NCI-H69 (cell line): Measurements from ENCODE around the gene CASP2.
"Not testable (repeated sequence)": the region's sequence is repeated elsewhere in the genome, so short reads cannot be mapped to it uniquely, and the experiment has no call there.

Source experiments
- DNase-seq: peaks from one replicate; lab custom pipeline; 2025; lab: John Stamatoyannopoulos, UW

CASP2 gene

GRCh38 chr7:143264196-143264568 lies 24.0 kb upstream of the CASP2 start:
- DNase-seq: not testable (repeated sequence)

- DNase-seq: no peak
Observed at GRCh38 chr7:143265017-143265693, 23.0 kb upstream of the CASP2 start.

GRCh38 chr7:143269251-143269650 lies 18.9 kb upstream of the CASP2 start:
- no peak for DNase-seq

GRCh38 chr7:143271240-143271639 lies 16.9 kb upstream of the CASP2 start:
- DNase-seq: no peak

- no peak for DNase-seq
Observed at GRCh38 chr7:143272871-143273270, 15.3 kb upstream of the CASP2 start.

GRCh38 chr7:143279186-143280098 lies 8.7 kb upstream of the CASP2 start:
- peak; percentile 17 for DNase-seq

GRCh38 chr7:143280160-143280559 lies 8.0 kb upstream of the CASP2 start:
- no peak for DNase-seq

GRCh38 chr7:143280566-143280965 lies 7.6 kb upstream of the CASP2 start:
- DNase-seq: no peak

GRCh38 chr7:143281529-143281928 lies 6.6 kb upstream of the CASP2 start:
- DNase-seq: no peak

- no peak for DNase-seq
Observed at GRCh38 chr7:143282124-143282523, 6.0 kb upstream of the CASP2 start.

GRCh38 chr7:143283381-143283780 lies 4.8 kb upstream of the CASP2 start:
- no peak for DNase-seq

GRCh38 chr7:143284591-143285469 lies 3.3 kb upstream of the CASP2 start, which contains the start of gene TMEM139:
Gene TMEM139 (plus strand): TSS chr7:143284958. CDS start chr7:143285958, 1,000 bp downstream.
- DNase-seq: peak; percentile 90

- DNase-seq: no peak
Observed at GRCh38 chr7:143285470-143285778, 2.7 kb upstream of the CASP2 start.

- no peak for DNase-seq
Observed at GRCh38 chr7:143285806-143286521, 2.2 kb upstream of the CASP2 start.

- DNase-seq: no peak
Observed at GRCh38 chr7:143286522-143286890, 1.6 kb upstream of the CASP2 start.

GRCh38 chr7:143287339-143287934 lies 714 bp upstream of the CASP2 start:
- DNase-seq: no peak

- peak; percentile 43 for DNase-seq
Observed at GRCh38 chr7:143288836-143289235, 685 bp downstream of the CASP2 start.

- DNase-seq: peak; percentile 27
Observed at GRCh38 chr7:143289421-143289820, 1.3 kb downstream of the CASP2 start.

- DNase-seq: not testable (repeated sequence)
Observed at GRCh38 chr7:143289888-143290287, 1.7 kb downstream of the CASP2 start.

GRCh38 chr7:143290293-143290692 lies 2.1 kb downstream of the CASP2 start:
- no peak for DNase-seq

GRCh38 chr7:143292876-143293275 lies 4.7 kb downstream of the CASP2 start:
- no peak for DNase-seq
